ENCODE results near the gene FUT4.
A peak's percentile ranks its signal among the peaks of the same experiment; 100 is the strongest.
"Not testable (repeated sequence)": the region's sequence is repeated elsewhere in the genome, so short reads cannot be mapped to it uniquely, and the experiment has no call there.

FUT4 gene

DNA sequence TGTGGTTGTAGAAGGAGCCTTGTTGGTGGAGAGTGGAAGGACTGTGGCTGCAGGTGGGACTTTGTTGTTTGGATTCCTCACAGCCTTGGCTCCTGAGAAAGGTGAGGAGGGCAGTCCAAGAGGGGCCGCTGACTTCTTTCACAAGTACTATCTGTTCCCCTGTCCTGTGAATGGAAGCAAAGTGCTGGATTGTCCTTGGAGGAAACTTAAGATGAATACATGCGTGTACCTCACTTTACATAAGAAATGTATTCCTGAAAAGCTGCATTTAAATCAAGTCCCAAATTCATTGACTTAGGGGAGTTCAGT lies 2.4 kb downstream of the FUT4 start:
- no peaks in the 10 kb centered on the region for H3K27me3 Mint-ChIP-seq
- H3K36me3 Mint-ChIP-seq (ENCODE audit: low read depth), result peaks cover 28% of the 10 kb centered on the region
- DNase-seq, result no peak
- H3K27ac Mint-ChIP-seq, result no peak overlapping the region
- no peaks in the 10 kb centered on the region for H3K9me3 Mint-ChIP-seq
- H3K4me3 Mint-ChIP-seq, result peak overlapping the region; percentile 77
- H3K4me1 Mint-ChIP-seq (ENCODE audit: low read depth), result peaks cover 58% of the 10 kb centered on the region

DNA sequence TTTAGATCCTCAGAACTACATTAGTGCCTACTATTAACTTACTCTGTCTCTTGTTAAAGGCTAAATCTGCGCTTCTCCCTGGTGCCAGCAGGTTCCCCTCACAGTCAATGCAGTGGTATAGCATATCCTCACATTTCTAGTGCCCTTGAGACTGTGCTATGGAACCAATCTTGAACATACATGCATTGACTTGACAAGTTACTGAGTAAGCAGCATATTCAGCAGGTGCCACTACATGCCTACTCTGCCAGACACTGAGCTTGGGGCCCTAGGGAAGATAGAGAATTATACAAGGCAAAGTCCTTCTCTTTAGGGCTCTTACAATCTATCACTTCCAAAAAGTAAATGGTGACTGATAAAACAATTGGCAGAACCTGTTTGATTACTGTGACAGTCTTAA lies 3.2 kb downstream of the FUT4 start:
- peaks cover 58% of the 10 kb centered on the region for H3K4me1 Mint-ChIP-seq (ENCODE audit: low read depth)
- peak overlapping the region; percentile 77 for H3K4me3 Mint-ChIP-seq
- H3K9me3 Mint-ChIP-seq, result no peaks in the 10 kb centered on the region
- peaks cover 28% of the 10 kb centered on the region for H3K36me3 Mint-ChIP-seq (ENCODE audit: low read depth)
- DNase-seq, result no peak
- no peak overlapping the region for H3K27ac Mint-ChIP-seq
- no peaks in the 10 kb centered on the region for H3K27me3 Mint-ChIP-seq

DNA sequence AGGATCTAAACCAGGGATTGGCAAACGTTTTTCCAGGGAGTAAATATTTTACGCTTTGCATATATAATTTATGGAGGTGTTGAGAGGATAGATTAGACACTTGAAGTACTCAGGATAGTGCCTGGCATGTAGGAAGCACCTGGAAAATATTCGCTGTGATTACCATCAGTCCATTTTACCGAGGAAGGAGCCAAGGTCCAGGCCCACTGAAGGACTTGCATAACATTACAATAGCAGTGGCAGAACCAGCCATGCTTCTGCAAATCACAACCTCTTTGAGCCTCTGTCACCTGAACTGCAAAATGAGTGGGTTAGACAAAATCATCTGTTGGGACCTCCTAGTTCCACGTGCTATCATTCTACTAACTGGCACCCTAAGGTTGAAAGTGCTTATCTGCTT lies 5.4 kb downstream of the FUT4 start:
- H3K9me3 Mint-ChIP-seq, result no peaks in the 10 kb centered on the region
- DNase-seq, result no peak
- no peak overlapping the region for H3K27ac Mint-ChIP-seq
- peaks cover 46% of the 10 kb centered on the region for H3K4me1 Mint-ChIP-seq (ENCODE audit: low read depth)
- no peak overlapping the region for H3K4me3 Mint-ChIP-seq
- H3K36me3 Mint-ChIP-seq (ENCODE audit: low read depth), result peaks cover 26% of the 10 kb centered on the region
- no peaks in the 10 kb centered on the region for H3K27me3 Mint-ChIP-seq

DNA sequence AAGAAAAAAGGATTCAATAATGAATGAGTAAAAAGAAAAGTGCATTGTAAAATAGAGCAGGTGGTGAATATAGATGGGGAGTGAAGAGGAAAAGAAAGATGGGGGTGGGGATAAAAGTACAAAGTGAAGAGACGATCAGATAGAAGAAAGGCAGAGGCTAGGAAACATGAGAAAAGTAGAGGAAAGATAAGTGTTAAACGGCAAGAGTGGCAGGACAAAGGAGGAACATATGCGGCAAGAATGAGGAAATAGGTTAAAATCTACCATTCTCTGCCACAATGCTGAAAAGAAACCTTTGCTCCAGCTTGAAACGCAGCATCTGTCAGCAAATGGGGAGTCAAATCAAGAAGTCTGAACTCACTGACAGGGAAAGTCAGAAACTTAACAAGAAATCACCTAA lies 6.8 kb downstream of the FUT4 start:
- Mint-ChIP-seq H3K9me3 (no peaks in the 10 kb centered on the region), H3K36me3 (ENCODE audit: low read depth) (peaks cover 22% of the 10 kb centered on the region), H3K27ac (no peak overlapping the region), H3K27me3 (no peaks in the 10 kb centered on the region), H3K4me3 (no peak overlapping the region), H3K4me1 (ENCODE audit: low read depth) (peaks cover 39% of the 10 kb centered on the region)
- no peak for DNase-seq

DNA sequence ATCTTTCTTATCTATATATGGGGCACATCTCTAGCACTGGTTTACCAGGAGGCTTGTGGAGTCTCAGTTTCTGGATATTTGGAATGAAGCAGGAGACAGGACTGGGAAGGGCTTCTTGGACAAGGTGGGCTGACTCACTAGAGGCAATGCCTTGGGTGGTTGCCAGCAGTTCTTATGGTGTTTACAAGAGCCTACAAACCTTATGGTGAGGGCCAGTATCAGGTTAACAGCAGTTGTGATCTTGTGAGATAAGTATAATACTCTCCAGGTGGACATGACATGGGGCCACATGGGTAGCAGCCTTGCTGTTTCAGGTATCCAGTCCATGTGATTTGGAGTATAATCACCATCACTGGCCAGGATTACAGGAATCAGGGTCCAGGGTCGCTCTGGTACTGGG lies 10.2 kb downstream of the FUT4 start:
- Mint-ChIP-seq H3K9me3 (no peaks in the 10 kb centered on the region), H3K4me3 (no peak overlapping the region), H3K36me3 (ENCODE audit: low read depth) (peaks cover 2% of the 10 kb centered on the region), H3K27me3 (no peaks in the 10 kb centered on the region), H3K27ac (no peak overlapping the region), H3K4me1 (ENCODE audit: low read depth) (peaks cover 12% of the 10 kb centered on the region)
- DNase-seq, result no peak

DNA sequence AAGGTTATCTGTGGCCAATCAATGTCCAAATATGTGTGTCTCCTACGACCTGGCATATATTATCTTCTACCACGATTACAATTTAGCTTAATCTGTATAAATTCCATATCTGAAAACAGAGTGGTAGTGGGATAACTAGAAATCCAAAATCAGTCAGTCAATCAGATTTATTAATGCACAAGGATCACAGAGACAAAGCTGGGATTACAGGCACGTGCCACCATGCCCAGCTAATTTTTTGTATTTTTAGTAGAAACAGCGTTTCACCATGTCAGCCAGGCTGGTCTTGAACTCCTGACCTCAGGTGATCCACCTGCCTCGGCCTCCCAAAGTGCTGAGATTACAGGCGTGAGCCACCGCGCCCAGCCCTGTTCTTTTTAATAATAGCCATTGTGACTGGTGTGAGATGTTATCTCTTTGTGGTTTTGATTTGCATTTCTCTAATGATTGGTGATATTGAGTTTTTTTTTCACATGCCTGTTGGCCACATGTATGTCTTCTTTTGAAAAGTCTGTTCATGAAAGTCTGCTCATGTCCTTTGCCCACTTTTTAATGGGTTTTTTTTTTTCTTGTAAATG lies 12.1 kb downstream of the FUT4 start:
- H3K36me3 Mint-ChIP-seq (ENCODE audit: low read depth); H3K4me1 Mint-ChIP-seq (ENCODE audit: low read depth); H3K27me3 Mint-ChIP-seq; H3K9me3 Mint-ChIP-seq; H3K4me3 Mint-ChIP-seq; H3K27ac Mint-ChIP-seq; DNase-seq: not testable (repeated sequence)

DNA sequence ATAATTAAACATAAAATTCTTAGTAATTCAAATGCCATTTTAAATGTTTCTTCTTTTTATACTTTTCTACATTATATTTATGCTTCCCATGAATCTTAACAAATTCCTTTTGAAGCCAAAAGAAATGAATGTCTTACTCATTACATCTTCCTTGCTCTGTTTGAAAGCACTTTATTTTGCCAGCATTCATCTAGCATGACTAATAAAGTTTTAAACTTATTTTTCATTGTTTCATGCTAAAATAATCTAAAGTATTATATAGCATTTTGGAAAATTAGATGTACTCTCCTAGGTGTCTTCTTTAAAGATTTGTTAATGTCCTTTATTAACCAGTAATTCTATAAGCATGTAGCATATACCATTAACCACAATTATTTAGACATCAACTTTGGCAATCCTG lies 13.7 kb downstream of the FUT4 start:
- Mint-ChIP-seq H3K36me3 (ENCODE audit: low read depth) (no peaks in the 10 kb centered on the region), H3K4me1 (ENCODE audit: low read depth) (no peaks in the 10 kb centered on the region), H3K27ac (no peak overlapping the region), H3K9me3 (no peaks in the 10 kb centered on the region), H3K4me3 (no peak overlapping the region), H3K27me3 (no peaks in the 10 kb centered on the region)
- DNase-seq, result no peak

DNA sequence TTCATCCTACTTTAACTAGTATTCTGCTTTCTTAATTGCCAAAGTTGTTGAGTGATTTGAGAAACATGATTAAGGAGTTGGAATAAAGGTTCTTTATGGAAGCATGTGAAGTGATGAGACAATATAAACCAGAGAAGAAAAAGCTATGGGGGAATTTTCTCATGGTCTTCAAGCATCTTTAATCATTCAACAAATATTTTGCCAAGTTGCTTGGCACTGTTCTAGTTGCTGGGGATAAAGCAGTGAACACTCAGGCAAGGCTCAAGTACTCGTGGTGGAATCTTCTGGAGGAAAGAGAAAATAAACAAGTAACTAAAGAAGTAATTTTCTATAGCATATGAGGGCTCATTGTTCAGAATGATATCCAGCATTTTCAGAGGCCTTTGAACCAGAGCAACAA lies 14.3 kb downstream of the FUT4 start:
- H3K4me1 Mint-ChIP-seq (ENCODE audit: low read depth), result no peaks in the 10 kb centered on the region
- no peak overlapping the region for H3K27ac Mint-ChIP-seq
- H3K27me3 Mint-ChIP-seq, result no peaks in the 10 kb centered on the region
- no peaks in the 10 kb centered on the region for H3K36me3 Mint-ChIP-seq (ENCODE audit: low read depth)
- H3K9me3 Mint-ChIP-seq, result no peaks in the 10 kb centered on the region
- DNase-seq, result no peak
- no peak overlapping the region for H3K4me3 Mint-ChIP-seq

DNA sequence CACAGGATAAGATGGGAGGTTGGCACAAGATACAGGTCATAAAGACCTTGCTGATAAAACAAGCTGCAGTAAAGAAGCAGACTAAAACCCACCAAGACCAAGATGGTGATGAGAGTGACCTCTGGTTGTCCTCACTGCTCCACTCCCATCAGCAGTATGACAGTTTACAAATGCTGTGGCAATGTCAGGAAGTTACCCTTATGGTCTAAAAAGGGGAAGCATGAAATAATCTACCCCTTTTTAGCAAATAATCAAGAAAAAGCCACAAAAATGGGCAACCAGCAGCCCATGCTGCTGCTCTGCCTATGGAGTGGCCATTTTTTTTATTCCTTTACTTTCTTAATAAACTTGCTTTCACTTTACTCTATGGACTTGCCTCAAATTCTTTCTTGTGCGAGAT lies 14.7 kb downstream of the FUT4 start:
- H3K27me3 Mint-ChIP-seq, result no peaks in the 10 kb centered on the region
- H3K4me1 Mint-ChIP-seq (ENCODE audit: low read depth), result no peaks in the 10 kb centered on the region
- H3K27ac Mint-ChIP-seq, result no peak overlapping the region
- no peaks in the 10 kb centered on the region for H3K36me3 Mint-ChIP-seq (ENCODE audit: low read depth)
- H3K9me3 Mint-ChIP-seq, result no peaks in the 10 kb centered on the region
- no peak overlapping the region for H3K4me3 Mint-ChIP-seq
- DNase-seq, result no peak

DNA sequence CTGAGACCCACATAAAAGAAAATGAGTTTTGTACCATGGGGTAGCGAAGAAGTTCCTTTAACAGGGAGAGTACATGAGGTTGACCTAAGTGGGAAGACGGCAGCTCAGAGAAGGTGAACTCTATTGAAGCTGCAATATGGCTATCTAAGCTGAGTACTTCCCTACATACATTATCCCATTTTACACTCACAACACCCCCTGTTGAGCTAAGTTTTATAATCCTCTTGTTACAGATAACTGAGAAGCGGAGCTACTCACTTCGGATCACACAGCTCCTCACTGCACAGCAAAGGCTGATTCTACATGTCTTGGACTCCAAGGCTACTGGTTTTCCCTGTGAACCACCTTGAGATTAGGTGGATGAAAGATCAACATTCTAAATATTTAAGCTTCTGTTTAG lies 15.2 kb downstream of the FUT4 start:
- no peaks in the 10 kb centered on the region for H3K9me3 Mint-ChIP-seq
- no peaks in the 10 kb centered on the region for H3K4me1 Mint-ChIP-seq (ENCODE audit: low read depth)
- no peaks in the 10 kb centered on the region for H3K27me3 Mint-ChIP-seq
- H3K4me3 Mint-ChIP-seq, result no peak overlapping the region
- no peak for DNase-seq
- H3K36me3 Mint-ChIP-seq (ENCODE audit: low read depth), result no peaks in the 10 kb centered on the region
- no peak overlapping the region for H3K27ac Mint-ChIP-seq

DNA sequence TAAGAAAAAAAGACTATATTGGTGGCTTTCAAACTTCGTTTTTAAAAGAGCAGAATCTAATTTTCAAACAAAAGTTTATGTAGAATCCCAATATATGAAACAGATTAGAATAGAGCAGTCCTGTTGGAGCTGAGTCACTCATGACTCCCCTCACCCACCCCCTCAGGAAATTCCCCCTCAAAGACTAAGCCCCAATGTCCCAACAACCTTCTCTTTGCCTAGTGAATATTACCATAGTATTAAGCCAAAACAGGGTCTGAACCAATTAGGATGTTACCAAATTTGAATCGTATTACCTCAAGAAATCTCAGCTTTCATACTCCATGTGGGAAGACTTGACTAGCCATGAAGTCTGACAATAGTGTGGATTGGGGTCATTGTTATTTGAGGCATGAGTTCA lies 15.6 kb downstream of the FUT4 start:
- no peaks in the 10 kb centered on the region for H3K27me3 Mint-ChIP-seq
- no peak overlapping the region for H3K27ac Mint-ChIP-seq
- DNase-seq, result no peak
- no peaks in the 10 kb centered on the region for H3K4me1 Mint-ChIP-seq (ENCODE audit: low read depth)
- H3K4me3 Mint-ChIP-seq, result no peak overlapping the region
- no peaks in the 10 kb centered on the region for H3K9me3 Mint-ChIP-seq
- H3K36me3 Mint-ChIP-seq (ENCODE audit: low read depth), result no peaks in the 10 kb centered on the region

DNA sequence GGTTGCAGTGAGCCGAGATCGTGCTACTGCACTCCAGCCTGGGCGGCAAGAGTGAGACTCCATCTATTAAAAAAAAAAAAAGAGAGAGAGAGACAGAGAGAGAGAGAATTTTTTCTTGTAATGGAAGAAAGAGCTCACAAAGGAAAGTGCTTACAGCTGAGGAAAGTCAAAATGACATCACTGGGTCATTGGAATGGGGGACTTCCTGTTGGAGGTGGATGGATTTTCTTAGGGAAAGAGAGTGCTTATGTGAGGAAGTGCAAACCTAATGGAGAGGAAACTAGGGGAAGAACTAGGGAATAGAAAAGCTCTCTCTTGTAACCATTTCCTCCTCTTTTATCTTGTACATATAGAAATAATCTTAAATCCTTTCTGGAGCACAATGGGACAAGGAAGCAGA lies 17.1 kb downstream of the FUT4 start:
- no peaks in the 10 kb centered on the region for H3K27me3 Mint-ChIP-seq
- H3K4me3 Mint-ChIP-seq, result no peak overlapping the region
- DNase-seq, result no peak
- H3K27ac Mint-ChIP-seq, result no peak overlapping the region
- no peaks in the 10 kb centered on the region for H3K36me3 Mint-ChIP-seq (ENCODE audit: low read depth)
- H3K4me1 Mint-ChIP-seq (ENCODE audit: low read depth), result no peaks in the 10 kb centered on the region
- no peaks in the 10 kb centered on the region for H3K9me3 Mint-ChIP-seq

DNA sequence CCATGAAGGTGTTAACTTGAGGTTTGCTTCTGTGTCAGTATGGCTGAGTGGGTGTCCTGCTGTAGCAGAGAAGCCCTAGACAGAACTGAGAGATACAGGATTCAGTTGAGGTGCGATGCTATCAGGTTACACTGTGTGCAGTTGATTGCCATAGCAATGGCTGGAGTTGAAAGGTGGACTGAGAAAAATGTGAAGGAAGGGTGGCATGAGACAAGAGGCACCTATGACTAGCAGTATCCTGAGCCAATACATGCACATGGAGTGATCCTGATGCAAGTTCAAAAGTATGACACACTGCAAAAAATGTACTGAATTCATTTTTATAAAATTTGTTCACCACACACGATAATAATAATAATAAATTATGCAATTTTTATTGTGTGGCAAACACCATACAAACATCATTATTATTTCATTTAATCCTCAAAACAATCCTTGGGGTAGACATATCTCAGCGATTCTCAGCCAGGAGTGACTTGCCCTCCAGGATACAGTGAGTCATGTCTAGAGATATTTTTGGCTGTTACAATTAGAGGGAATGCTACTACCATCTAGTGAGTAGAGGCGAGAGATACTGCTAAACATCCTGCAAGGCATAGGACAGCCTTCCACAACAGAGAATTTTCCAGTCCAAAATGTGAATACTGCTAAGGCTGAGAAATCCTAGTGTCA lies 19.6 kb downstream of the FUT4 start:
- Mint-ChIP-seq H3K9me3 (no peaks in the 10 kb centered on the region), H3K4me3 (no peak overlapping the region), H3K27me3 (no peaks in the 10 kb centered on the region), H3K4me1 (ENCODE audit: low read depth) (no peaks in the 10 kb centered on the region), H3K36me3 (ENCODE audit: low read depth) (no peaks in the 10 kb centered on the region), H3K27ac (no peak overlapping the region)
- DNase-seq, result no peak

DNA sequence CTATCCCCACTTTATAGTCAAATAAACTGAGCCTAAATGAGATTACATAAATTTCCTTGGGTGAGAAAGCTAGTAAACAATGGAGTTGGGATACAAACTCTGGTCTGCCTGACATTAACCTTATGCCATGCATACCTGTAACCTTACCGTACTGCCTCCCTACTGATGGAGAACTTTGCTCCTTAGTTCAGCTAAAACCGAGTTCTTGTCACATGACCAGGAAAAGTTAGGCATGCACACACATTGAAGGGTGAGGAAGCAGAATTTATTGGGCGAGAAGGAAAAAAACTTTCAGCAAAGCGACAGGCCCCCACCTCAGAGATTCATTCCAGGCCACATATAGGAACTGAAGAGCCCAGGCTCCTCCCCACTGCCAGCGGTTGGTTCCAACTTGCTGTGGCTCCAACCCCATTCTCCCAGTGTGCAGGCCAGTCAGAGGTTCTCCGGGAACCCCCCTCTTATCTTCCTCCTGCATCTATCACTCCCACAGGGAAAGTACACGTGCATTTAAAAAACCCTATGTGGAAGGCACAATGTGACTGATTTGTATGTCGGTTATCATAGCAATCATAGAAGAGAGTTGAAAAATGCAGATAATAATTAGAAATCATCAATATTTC lies 20.2 kb downstream of the FUT4 start:
- no peak for DNase-seq
- H3K4me3 Mint-ChIP-seq, result no peak overlapping the region
- H3K9me3 Mint-ChIP-seq, result no peaks in the 10 kb centered on the region
- no peaks in the 10 kb centered on the region for H3K36me3 Mint-ChIP-seq (ENCODE audit: low read depth)
- no peak overlapping the region for H3K27ac Mint-ChIP-seq
- no peaks in the 10 kb centered on the region for H3K27me3 Mint-ChIP-seq
- no peaks in the 10 kb centered on the region for H3K4me1 Mint-ChIP-seq (ENCODE audit: low read depth)

DNA sequence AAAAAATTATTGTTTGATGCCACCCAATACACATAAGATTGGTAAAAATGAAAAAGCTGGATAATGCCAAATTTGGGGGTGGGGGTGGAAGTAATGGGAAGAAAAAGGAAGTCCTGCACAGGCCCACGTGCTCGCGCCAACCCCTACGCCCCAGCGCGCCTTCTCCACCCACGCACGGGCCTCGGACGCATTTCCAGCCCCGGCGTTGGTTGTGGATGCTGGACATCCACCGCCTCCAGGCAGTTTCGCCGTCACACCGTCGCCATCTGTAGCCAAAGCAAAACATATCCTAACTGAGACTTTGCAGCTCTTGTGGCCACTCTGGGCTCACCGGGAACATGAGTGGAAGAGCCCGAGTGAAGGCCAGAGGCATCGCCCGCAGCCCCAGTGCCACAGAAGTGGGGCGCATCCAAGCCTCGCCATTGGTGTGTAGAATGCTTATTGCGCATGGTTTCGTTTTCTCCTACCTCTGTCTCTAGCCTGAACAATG lies 23.5 kb downstream of the FUT4 start, which contains the start of gene PIWIL4:
Gene PIWIL4, plus strand, starts transcription at position 188 of the 490 bp plus-strand sequence. Its CDS starts 151 bp downstream, at position 339.
- H3K27me3 Mint-ChIP-seq, result no peaks in the 10 kb centered on the region
- no peak for DNase-seq
- no peaks in the 10 kb centered on the region for H3K4me1 Mint-ChIP-seq (ENCODE audit: low read depth)
- H3K9me3 Mint-ChIP-seq, result no peaks in the 10 kb centered on the region
- no peaks in the 10 kb centered on the region for H3K36me3 Mint-ChIP-seq (ENCODE audit: low read depth)
- no peak within 1 kb of the TSS for H3K27ac Mint-ChIP-seq
- H3K4me3 Mint-ChIP-seq, result no peak within 1 kb of the TSS
